Renal cortex interstitium (tissue), 11 donors: ENCODE measurements around the gene HOXD10. TPM values are rescaled to one million over a fixed set of nuclear protein-coding genes. Genes with fewer than 3 reads are reported as not detected.

Source experiments
- DNase-seq, 11 donors: peaks; one replicate each; pipeline ENCODE4 v3.0.0-alpha.2; 2013; ENCODE audit warnings: low read depth in 9 of 11, low spot score in 4 of 11; ENCODE audit errors: extremely low read depth in 1 of 11
- polyA plus RNA-seq, 3 donors: library from polyadenylated mRNA; unstranded; fragments of 120-200 nt; gene quantifications; one replicate each; pipeline ENCODE4 v1.2.1, GENCODE V29; 2013; ENCODE audit not compliant: insufficient read length in 3 of 3

HOXD10 gene
- polyA plus RNA-seq, 3 donors = 163 to 188 (median 178) TPM

DNA sequence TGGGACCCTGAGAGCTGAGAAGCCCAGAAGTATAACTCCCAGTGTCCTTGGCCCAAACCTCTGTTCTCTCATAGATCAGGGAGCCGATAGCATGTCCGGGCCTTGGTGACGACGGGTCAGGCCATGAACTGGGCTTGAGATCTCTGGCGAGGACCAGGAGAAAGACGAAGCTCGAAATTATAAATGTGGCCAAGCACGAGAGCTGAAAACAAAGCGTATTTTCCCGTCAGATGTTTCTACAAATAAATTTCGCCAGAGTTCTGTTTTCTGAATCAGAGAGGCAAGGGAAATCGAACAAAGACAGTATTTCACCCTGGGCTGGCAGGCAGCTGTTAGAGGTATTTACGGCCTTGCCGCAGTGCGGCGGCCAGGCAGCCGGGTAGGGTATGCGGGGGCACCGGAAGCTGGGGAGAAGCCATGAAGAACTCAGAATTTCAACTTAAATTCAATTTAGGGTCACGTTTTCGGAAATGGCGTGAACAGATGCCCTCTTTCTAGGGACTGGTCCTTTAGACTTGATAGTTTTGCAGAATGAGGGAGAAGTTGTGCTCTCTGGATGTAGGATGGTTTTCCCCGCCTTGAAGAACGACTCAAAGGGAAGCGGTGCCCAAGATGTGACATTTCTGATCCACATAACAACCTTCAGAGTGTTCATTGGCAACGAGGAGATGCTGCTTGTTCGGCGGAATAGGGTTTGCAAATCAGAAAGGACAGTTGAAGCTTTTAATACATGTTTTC is 22.5 kb downstream of the HOXD10 start:
- DNase-seq = no peak

GRCh38 chr2:176139661-176140512 is 23.3 kb downstream of the HOXD10 start:
- DNase-seq = no peak

- peak in 3 of 11 donors; percentile 89 to 90 (median 90) for DNase-seq
Observed at GRCh38 chr2:176140513-176141317, 24.1 kb downstream of the HOXD10 start.

DNA sequence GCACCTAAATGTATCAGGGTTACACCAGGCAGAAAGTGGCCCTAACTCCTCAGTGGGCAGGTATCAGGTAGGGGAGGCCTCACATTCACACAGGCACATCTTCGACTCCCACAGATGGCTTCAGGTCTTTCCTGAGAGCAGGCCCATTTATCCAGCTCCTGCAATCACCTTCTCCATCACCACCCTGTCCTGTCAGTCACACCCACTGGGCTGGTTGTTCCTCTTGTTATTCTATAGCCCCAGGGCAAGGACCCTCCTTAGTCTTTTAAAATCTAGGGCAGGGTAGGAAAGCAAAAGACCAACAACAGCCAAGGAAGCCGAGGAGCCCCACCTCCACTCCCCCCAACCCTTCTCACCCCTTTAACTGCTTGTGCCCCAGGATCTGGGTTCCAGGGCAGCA is 25.7 kb downstream of the HOXD10 start:
- no peak for DNase-seq

DNA sequence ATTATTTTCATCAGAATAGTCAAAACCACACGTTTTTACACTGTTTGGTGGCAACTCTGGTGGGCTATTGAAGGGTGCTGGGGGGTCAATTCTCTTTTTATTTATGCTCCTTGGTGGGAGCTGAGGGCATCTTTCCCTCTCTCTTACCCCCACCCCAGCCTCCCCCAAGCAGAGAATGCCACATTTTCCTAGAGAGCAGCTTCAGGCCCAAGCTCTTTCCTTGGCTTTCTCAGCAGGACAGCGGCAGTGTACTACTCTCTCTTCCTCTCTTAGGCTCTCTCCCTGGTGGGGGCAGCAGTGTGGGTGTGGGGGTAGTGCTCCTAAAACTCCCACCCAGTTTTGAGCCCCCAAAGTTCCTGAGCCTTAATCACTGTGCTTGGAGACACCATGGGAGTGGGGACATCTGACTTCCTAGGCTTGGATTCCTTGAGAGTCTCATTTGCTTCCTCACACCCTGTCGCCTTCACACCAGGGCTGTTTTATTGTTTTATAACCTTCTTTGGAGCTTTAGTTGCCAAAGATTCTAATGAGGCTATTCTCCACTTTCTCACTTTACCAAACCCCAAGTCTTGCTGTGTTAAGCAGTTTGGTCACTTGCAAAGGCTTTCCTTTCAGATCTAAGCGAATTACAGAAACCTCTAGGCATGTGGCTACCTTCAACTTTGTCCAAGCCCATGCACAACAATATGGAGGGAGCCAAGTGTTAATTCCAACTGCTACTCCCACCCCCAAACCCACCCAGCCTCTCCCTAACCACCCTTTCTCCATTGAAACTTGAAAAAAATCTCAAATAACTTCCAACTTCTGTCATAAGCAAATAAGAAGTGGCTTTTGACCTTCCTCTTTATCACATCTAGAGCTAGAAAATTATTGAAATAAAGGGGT is 28.7 kb downstream of the HOXD10 start:
- no peak for DNase-seq

DNA sequence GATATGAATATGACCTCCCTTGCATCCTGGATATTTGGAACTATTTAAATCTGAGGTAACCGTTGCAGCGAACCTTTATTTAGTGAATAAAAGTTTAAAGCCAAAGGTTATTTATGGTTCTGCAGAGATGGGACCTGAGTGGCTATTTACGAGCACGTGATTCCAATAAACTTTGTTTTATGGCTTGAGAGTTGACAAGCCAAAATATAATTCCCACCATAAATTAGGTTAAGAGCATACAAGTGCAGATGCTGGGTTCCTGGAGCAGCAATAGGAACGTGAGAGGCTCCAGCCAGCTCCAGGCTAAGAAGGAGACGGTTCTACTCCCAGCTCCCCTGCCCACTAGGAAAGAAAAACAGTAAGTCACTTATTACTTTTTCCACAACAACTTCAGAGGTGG is 29.5 kb downstream of the HOXD10 start:
- DNase-seq = peak in 2 of 11 donors; percentile 64 to 71

DNA sequence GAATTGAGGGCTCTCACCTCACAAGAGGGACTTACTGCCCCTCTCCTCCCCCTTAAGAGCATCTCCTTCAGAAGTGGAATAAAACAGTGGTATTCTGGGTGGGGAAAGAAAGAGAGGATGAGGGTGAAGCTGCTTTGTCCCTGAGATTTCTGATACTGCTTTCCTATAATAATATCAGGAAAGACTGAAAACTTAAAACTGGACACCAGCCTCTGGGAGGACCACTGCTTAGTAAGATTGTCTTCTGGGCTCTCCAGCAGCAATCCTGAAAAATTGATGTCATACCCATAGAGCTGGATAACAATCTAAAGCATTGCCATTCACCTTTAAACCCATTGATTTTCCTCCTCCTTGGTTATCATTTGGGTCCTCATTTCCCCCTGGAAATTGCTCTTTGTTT is 30.1 kb downstream of the HOXD10 start:
- no peak for DNase-seq

DNA sequence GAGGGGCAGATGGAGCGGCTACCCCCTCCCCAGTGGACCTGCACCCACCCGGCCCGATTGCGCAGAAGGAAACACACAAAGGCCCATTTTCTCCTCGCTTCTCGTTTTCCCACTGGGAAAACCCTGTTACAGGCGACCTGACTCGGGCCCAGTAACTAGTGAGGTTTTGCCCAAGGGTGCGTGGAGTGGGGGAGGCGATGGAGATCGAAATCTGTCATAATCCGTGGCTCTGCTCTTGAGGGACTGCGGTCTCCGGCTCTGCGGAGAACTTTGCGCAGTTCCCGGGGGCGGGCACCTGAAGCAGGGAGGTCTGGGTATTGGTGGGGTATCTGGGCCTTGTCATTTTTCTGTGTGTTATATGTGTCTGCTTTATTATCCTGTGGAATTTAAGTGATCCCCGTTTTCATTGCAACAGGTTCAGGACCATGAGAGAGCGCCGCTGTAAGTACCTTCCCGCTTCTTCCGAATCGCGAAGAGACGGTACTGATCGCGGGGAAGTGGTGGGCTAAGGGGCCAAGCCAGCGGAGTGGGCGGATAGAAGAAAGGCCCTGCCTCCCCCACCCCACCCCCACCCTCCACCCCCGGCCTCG is 30.7 kb downstream of the HOXD10 start:
- no peak for DNase-seq

DNA sequence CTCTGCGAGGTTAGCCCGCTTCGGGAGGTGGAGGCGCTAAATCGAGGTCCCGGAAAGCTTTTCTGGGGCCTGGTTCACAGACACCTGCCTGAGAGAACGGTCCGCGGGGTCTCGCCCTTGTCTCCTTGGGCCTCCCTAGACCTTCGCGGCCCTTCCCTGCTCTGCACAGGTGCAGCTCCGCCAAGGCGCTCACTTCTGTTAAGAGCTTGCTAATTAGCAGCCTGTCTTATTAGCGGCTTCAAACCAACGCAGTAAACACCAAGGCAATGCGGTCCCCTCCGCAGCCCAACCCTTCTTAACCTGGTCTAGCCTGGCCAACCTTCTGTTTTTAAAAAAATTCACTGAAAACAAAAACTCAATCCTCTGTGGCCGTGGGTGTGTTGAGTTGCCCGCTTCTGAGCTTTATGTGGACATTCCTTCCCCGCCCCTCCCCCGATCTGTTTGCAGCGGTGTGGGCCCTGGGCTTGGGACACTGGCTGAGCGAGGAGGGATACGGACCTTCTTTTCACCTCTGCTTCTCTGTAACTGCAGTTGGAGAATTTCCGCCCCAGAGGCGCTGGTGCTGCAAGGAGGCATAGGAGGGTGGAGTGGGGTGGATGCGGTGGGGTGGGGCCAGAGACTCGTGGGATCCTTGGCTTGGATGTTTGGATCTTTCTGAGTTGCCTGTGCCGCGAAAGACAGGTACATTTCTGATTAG is 31.4 kb downstream of the HOXD10 start:
- no peak for DNase-seq

- no peak for DNase-seq
Observed at GRCh38 chr2:176148751-176149421, 32.3 kb downstream of the HOXD10 start.

DNA sequence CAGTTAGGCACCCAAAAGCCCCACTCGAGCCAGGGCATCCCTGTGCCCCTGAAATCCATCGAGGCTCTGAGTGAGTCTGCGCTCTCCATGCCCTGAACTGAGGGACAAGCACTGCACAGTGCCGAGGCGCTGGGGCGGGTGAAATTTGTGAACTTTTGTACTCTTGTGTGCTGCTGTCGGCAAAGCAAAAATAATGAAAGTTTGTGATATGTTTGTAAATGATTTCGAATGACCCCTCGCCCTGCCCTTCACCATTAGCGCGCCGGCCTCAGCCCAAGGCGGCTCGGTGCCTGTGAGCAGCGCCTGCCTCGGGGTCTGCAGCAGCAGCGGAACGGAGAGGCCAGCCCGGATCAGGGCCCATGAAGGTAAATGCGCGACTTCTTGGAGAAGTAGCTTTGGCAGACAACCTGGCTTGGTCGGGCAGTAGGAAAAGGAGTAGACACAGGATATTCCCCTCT is 32.9 kb downstream of the HOXD10 start:
- no peak for DNase-seq

- DNase-seq = no peak
Observed at GRCh38 chr2:176149939-176150583, 33.5 kb downstream of the HOXD10 start.

- no peak for DNase-seq
Observed at GRCh38 chr2:176150584-176151441, 34.2 kb downstream of the HOXD10 start.

DNA sequence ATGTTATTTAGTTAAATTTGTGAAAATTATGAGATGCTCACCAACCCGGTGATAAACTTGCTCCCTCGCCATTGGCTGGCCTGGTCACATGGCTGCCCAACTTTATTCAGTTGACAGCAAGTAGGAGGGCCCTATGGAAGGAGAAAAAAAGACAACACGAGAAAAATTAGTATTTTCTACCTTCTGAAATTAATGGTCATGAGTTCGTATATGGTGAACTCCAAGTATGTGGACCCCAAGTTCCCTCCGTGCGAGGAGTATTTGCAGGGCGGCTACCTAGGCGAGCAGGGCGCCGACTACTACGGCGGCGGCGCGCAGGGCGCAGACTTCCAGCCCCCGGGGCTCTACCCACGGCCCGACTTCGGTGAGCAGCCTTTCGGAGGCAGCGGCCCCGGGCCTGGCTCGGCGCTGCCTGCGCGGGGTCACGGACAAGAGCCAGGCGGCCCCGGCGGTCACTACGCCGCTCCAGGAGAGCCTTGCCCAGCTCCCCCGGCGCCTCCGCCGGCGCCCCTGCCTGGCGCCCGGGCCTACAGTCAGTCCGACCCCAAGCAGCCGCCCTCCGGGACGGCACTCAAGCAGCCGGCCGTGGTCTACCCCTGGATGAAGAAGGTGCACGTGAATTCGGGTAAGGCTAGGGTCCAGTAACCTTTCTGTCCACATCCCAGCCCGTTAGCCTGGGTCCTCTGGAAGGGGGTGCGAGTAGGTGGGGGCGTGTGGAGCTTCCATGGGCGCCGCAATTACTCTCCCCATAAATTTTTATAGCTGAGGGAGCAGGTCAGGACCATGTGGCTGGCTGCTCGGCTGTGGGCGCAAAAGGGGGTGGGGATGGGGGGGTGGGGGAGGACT is 35.1 kb downstream of the HOXD10 start, which contains the start of gene HOXD4:
TSS of gene HOXD4 (plus strand) at position 109 of the 846 bp plus-strand sequence. CDS start at position 193, 84 bp downstream.
- DNase-seq = no peak
